HG03280 (cell line): Measurements from ENCODE around the gene DSCAML1.
"Not testable (repeated sequence)": the region's sequence is repeated elsewhere in the genome, so short reads cannot be mapped to it uniquely, and the experiment has no call there.

Source experiments
- ATAC-seq: cut with Tn5 transposase; IDR thresholded peaks from one replicate; pipeline ENCODE4 v1.9.1; 2021; ENCODE audit warnings: mild to moderate bottlenecking, moderate library complexity; ENCODE audit not compliant: unreplicated experiment

DSCAML1 gene

GRCh38 chr11:117459123-117459978 is 337.7 kb downstream of the DSCAML1 start:
- ATAC-seq = no peak

DNA sequence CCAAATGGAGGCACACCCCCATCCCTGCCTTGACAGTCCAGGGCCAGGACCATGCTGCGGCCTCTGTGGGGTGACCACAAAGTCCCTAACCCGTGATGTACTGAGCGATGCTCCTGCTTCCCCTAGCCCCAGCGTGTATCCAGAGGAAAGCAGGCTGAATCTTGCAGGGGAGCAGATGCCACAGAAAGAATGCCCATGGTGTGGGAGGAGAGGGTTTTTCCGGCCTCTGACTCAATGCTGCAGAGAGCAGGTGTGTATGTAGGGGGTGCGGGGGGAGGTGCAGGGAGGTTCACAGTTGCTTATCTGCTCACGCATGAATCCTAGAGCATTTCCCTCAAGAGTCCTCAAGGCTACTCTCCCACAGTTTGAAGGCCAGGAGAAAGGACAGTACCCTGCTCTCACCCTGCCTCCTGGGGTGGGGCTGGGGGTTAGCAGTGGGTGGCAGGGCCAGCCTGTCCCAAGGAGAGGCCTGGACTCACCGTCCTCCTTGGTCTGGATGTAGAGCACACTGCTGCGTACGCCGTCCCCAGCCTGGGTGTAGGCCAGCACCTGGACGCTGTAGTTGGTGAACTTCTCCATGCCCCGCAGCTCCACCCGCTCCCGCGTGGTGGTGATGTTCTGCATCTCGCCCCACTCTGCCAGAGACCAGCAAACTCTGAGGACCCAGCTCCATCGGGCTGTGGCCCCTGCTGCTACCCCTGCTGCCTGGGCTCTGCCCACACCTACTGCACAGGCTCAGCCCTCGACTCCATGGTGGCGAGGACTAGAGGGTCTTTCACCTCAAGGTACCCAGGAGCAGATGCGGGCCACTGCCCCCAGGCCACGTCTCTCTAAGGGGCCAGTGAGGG is 338.5 kb downstream of the DSCAML1 start:
- no peak for ATAC-seq

DNA sequence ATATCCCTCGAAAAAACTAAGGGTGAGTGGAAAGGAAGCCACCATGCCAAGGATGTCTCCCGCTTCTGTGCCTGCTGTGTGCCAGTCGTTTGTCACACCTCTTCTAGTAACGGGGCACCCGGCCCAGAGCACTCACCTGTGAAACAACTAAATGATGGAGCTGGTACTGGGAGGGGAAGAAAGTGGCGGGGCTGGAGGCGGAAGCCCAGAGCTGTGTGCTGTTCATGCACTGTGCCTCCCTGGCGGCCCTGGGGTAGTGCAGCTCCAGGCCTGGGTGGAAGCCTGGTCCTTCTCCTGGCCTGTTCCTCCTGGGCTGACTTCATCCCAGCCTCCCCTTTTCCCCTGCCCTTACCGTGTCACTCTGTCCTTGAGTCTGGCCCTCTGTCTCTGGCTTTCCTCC is 339.2 kb downstream of the DSCAML1 start:
- no peak for ATAC-seq

DNA sequence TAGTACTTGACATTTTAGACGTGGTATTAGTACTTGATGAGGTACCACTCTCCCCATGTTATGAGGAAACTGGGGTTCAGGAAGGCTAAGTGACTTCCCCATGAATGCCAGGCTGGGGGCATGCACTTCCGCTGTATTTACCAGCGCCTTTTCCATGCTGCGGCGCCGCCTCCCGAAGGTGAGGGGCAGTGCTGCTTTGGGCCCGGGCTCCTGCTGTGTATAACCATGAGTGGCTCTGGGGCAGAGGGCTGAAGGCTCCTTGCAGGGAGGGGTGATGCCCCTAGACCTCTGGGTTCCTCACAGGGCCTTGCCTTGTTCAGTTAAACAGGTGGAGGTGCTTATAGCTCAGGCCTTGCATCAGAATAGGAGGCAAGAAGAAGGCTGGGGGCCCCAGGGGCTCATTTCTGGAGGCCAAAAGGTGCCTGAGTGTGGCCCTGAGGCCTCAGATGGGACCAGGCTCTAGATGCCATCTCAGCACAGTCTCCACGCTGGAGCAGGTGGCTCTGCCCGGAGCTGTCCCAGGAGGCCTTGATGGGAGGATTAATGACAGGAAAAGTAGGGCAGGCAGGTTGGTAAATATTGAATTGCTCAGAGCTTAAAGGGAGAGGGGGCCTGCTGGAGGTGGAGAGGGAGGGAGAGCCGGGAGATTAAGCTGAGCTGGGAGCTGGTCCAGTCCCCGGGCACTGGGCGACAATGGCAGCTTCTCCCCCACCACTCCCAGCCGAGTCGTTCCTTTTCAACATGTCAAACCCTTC is 339.8 kb downstream of the DSCAML1 start:
- no peak for ATAC-seq

- ATAC-seq = not testable (repeated sequence)
Observed at GRCh38 chr11:117456721-117457029, 340.3 kb downstream of the DSCAML1 start.

DNA sequence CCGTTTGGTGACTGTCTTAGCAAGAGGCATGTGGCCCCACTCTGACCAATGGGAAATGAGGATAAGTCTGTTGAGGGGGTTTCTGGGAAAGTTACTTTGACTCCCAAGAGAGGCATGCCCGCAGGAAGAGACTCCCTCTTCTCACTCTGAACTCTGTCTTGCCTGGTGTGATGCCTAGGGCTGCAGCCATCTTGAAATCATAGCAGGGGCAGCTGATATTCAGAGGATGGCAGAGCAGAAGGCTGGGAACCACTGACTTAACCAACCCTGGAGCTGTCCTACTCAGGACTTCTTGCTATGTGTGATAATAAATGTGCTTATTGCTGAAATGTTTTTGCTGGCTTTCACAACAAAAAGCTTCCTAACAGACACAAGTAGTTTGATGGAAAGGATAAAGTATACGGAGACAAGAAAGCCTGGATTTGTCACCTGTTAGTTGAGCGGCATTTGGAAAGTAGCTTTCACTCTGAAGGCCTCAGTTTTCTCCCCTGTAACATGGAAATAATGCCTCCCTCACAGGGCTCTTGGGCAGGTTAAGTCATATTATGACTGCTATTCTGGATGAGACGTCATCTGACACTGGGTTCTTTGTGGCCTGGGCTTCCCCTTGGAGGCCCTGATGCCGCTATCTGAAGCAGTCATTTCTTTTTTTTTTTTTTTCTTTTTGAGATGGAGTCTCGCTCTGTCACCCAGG is 340.8 kb downstream of the DSCAML1 start:
- ATAC-seq = no peak

- ATAC-seq = no peak
Observed at GRCh38 chr11:117454564-117454917, 342.5 kb downstream of the DSCAML1 start.

- no peak for ATAC-seq
Observed at GRCh38 chr11:117453886-117454563, 343.0 kb downstream of the DSCAML1 start.

- ATAC-seq = no peak
Observed at GRCh38 chr11:117449111-117449693, 347.8 kb downstream of the DSCAML1 start.

DNA sequence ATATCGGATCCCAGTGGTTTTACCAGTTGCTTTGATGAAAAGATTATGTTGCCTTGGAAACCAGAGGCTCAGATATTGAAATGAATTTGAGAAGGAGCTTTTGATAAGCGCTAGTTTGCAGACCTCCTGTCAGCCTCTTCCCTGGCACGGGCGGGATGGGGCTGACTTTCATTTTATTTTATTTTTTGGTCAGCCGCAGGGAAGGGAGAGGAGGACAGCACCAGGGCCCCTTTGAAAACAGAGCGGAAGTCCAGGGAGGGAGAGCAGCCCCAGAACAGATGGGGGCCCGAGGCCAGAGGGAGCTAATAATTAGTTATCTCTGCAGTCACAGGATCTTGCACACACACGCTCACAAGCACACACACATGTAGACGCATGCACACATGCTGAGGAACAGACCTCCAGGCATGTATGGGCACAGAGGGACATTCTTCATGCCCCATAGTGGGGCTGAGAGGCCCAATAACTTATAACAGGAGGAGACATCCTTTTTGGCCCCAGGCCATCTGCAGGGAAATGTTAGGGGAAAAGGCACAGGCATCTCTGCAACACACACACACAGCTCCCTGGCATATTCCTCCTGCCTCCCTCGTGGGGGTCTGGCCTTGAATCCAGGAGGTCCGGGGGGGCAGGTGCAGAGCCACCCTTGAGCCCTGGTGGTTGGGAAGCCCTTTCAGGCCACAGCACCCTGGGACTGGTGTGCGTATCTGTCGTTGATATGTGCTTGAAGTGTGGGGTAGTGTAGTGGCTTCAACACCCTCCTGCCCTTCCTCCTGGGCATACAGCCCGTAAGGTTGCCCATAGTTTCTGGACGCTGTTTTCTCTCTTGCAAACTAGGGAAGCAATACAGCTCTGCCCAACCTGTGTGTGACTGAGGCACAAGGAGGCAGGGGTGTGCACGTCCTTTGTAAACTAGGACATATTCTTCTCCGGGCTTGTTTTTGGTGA is 352.0 kb downstream of the DSCAML1 start:
- no peak for ATAC-seq

DNA sequence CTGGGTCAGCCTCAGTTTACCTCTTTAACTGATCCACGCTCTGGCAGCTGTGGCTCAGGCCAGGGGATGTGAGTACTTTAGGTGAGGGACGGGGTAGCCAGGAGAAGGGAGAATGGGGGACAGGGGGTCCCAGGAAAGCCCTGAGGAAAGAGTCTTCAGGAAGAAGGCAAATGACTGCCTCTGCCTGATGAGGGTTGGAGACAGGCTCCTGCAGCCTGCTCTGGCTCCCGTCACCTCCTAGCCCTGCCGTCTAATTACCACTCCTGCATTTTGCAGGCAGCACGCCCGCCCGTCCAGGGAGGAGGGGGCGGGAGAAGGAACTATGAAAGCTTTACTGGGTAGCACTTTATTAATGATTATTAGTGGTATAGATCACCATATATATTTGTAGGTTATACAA is 352.8 kb downstream of the DSCAML1 start:
- ATAC-seq = no peak

DNA sequence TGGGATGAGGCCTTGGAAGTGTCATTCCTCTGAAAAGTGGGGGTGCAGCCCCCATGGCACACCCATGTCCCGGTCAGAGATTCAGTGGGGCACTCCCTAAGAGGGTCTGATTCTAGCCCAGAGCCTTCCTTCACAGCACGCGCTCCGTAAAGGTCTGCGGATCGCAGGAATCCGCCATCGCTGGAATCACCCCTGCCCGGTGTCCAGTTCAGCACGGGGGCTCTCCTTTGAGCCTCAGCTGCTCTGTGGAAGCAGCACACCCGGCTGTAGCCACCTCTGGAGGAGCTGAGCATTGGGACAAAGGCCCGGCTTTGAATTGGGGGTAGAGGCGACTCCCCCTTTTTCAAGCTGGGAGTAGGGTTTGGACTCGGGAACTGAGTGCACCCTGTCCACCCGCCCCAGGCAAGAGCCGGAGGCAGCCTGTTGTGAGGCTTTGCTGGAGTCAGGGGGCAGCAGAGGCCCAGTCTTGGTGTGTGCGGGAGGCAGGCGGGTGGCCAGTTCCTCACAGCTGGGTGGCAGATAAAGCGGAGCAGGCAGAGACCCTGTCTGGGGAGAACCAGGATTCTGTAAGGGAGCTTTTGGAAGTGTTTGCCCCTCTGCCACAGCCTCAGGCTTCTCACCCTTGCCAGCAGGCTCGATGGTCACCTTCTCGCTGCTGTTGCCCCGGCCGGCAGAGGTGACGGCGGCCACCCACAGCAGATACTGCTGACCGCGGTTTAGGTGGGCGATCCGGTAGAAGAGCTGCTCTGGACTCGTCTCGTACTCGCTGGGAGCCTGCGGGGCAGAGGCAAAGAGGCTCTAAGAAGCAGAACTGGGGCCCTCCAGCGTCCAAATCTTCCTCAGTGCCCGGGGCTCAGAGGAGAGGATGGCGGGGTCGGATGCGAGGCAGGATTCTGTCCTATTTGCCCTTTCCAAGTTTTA is 353.5 kb downstream of the DSCAML1 start:
- no peak for ATAC-seq

DNA sequence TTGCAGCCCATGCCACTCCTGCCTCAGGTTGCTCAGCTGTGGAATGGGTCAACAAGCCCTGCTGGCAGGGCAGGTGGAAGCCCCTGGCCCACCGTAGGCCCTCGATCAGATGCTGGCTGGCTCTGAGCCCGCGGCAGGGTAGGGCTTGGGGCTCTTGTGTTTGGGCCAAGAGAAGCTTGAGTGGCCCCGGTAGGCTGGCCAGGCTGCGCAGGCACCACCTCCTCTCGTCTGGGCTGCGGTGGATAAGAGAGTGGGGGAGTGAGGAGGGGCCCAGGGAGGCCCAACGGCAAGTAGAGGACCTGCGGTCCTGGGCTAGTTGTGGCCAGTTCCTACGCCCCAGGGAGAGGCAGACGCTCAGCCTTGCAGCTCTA is 354.2 kb downstream of the DSCAML1 start:
- ATAC-seq = no peak

GRCh38 chr11:117442049-117442868 is 354.8 kb downstream of the DSCAML1 start:
- ATAC-seq = no peak

DNA sequence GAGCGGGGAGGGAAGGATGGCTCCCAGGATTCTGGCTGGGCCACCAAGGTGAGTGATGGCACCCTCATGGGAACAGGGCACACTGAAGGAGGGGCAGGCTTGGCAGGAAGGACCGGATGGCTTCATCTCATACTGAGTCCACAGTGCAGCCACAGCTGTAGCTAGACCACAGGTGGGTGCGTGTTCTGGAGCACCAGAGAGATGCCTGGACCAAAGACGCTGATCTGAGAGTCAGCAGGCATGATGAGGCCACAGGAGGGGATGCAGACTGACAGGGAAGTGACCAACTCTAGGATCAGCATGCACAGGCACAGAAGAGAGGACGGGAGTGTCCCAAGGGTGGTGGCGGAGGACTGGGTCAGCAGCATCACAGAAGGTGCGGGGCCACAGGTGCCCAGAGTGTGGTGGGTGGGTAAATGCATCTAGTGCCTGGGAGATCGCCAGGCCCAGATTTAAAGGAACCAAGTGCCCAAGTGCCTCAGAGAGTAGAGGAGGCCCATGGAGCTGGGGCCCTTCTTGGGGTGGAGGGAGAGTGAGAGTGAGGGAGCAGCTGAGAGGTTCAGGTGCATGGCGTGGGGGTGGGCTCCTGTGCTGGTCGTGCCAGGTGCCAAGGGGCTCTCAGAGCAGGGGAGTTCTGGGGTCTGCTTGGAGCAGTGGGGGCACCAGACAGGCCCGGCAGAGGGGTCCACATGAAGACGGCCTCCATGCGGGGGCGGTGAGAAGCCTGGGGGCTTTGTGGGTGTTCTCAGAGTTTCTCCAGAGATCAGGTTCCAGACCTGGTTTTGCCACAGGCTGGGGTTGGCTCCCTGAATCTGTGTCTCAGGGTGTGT is 355.7 kb downstream of the DSCAML1 start:
- ATAC-seq = no peak

- ATAC-seq = no peak
Observed at GRCh38 chr11:117440258-117440657, 356.8 kb downstream of the DSCAML1 start.
